GM18858 (cell line): Measurements from ENCODE around the gene TMSB15B.
"Not testable (repeated sequence)": the region's sequence is repeated elsewhere in the genome, so short reads cannot be mapped to it uniquely, and the experiment has no call there.

Source experiments
- ATAC-seq: cut with Tn5 transposase; IDR thresholded peaks from one replicate; pipeline ENCODE4 v1.9.1; 2021; ENCODE audit not compliant: unreplicated experiment

The TMSB15B gene

DNA sequence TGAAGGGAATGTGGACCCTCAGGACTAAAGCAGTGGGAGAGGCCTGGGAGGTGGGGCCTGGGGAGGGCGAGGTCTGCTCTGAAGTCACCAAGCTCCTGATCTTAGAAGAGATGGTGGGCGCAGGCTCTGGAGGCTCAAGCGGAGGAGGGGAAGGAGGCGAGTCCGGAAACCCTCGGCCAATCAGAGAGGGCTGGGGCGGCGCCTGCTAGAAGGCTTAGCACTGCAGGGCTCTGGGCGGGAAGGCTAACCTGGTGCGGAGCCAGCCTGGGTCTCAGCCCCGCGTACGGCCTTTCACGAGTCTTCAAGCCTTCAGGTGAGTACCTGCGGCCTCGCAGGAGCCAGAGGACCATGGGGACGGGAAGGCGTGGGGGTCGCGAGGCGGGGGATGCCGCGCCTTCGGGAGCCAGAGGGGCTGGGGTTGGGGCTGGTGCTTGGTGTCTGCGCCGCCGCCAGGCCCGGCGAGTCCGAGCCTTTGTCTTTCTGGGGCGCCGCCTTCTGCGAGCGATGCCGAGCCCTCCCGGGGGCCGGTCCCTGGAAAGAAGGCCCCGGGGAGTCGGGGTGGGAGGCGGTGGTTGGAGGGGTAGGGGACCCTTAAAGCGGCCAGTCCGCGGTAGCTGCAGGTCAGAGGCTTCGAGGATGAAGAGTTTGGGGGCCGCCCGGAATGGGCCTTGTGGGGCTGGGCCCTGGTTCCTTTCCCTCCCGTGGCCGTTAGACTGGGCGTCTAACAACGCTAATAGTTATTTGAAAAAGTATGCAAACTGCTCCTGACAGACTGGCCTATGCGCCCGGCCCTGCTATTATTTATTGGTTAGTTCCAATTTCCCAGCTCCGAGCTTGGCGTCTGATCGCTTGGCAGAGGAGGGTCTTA, at the start of gene TMSB15B:
Gene TMSB15B, plus strand, starts transcription at position 217 of the 868 bp plus-strand sequence.
- peak; percentile 87 for ATAC-seq

DNA sequence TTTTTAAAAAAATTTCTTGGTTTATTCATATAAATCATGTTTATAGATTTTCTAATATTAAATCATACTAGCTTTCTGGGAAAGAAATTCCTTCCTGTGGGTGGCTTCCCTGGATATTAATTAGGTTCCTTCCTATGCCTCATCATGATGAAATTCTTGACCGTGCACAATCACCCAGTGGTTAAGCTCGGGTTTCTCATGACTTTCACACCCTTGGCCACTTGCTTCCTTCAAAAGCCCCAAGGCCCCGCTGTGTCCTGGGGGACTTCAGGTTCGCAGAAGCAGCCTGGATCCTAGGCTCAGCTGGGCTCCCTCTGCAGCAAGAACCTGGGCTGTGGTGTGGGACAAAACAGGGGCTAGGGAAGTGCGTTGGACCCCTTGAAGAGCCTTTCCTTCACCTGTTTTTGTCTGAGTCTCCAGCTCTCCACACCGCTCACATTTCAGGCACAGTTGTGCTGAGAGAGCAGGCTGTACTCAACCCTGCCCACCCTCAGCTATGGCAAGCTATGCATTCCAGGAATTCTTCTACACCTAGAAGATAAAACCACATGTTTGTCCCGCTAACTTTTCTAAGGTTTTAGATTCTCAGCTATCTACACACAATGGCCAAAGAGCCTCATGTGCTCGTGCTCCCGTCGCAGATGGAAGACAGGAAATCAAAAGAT, 48.9 kb upstream of the TMSB15B start:
- ATAC-seq, result no peak

DNA sequence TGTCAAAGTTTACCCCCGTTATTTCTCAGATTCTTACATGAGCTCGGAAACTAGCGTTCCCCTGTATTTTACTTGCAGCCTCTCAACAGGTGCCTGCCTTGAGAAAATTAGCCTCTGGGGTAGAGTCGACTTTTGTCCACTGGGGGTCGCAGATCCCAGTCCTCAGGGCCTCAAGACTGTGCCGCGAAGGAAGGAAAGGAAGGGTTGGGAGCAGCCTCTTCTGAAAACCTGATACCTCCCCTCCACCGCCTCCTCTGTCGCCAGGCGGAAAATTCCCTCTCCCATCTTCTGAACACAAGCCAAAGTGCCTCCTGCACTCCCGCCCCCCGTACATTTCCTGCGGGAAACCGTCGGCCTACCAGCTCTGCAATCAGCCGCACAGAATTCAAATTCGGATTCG, 44.4 kb upstream of the TMSB15B start:
- peak; percentile 26 for ATAC-seq

DNA sequence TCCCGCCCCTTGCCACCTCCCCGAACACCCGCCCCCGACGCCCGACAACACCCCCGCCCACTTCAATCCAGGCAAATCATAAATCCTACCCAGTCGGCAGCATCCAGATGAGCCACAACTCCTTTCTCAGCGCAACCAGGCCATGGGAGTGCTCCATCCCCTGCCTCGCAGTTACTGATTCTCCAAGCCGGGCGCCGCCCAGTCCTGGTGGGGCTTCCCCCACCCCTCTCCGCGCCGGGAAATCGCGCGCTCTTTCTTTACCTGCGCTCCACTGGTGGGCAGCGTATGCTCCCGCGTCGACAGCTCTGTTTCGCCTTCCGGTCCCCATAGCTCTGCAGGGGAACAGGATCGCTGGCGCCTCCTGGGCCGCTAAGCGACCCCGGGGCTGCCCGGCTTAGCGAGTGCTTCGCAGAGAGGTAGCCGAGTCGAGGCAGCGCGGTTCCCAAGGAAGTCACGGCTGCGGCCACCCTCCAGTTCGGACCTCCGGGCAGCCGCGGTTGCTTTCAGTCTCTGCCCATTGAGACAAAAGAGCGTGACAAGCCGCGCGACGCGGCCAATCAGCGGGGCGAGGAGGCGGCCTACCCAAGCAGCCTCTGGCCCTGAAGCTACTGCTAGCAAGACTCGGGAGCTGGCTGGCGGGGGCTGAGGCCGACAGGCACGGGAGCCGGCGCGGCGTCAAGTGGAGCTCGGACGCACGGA, 43.7 kb upstream of the TMSB15B start:
- peak; percentile 48 for ATAC-seq

DNA sequence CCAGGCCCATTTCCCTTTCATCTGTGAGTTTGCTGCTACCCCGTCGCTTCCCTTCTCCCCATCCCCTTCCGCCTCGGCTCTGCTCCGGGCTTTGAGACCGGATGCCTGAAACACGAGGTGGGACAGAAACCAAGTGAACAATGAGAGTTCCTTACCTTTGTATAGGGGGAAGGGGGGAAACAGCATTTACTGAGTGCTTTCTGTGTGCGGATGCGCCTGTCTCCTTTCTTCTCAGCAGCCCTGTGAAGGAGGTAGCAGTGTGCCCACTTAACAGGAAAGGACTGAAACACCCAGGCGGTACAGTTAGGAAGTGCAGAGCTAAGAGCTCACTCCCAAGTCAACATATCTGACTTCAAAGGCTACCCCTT, 43.2 kb upstream of the TMSB15B start:
- ATAC-seq, result peak; percentile 36

DNA sequence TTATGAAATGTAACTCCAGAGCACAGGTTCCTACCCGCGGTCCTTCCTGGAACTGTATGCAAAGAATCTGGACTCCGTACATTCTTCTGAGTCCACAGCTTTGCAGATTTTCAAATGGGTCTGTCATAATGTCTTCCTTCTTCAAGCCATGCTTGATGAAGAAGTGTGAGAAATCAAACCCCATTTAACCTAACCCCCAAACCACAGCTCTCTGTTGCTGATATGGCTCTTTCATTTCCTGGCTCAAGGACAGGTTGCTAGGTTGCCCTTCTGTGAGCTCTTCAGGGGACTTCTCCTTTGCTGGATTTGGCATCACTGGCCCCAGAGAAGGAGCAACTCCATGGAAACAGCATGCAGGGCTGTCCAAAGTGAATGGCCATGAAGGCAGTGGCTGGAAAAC, 41.9 kb upstream of the TMSB15B start:
- peak; percentile 49 for ATAC-seq

DNA sequence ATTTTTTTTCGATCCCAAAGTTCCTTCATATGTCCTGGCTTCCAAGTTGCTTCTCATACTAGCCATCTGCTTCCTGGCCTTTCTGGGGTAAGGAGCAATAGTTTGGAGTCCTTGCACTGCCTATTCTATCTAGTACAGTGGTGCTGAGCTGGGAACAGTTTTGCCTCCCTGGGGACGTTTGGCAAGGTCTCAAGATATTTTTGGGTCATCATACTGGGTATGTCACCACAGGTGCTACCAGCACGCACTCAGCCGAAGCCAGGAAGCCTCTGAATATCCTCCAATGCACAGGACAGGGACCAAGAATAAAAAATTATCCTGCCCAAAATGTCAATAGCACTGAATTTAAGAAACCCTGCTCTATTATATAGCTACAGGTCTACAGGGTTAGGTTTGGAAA, 35.4 kb upstream of the TMSB15B start:
- peak; percentile 83 for ATAC-seq

DNA sequence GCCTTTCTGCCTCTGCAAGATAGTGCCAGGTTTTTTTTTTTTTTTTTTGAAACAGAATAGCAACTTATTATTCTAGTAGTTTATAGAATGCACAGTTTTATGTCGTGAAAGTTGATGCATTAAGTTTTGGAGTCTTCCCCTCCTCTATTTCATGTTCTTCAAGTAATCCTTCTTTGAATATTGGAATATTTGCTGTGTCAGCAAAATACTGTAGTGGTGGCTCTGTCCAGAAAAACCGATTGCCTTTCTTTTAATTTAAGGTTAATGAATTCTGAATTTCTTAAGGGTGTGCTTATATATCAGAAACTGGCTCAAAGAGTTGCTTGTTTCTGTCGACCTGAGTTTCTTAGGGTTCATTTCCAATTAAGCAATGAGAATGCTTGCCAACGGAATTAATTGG, 34.8 kb upstream of the TMSB15B start:
- no peak for ATAC-seq

DNA sequence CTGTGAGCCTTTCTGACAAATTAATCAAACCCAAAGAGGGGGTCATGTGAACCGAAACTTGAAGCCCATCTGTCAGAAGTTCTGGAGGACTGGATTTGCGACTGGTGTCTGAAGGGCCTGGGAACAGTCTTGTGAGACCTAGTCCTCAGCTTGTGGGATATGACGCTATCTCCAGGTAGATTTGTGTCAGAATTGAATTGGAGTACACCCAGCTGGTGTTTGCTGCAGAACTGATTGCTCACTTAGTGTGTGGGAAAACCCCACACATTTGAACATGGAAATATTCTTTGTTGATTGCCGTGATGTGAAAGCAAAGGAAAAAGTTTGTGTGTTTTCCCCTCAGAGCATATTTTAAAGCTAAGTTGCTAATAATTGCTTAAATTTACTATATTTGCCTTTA, 30.3 kb upstream of the TMSB15B start:
- ATAC-seq, result peak; percentile 87

DNA sequence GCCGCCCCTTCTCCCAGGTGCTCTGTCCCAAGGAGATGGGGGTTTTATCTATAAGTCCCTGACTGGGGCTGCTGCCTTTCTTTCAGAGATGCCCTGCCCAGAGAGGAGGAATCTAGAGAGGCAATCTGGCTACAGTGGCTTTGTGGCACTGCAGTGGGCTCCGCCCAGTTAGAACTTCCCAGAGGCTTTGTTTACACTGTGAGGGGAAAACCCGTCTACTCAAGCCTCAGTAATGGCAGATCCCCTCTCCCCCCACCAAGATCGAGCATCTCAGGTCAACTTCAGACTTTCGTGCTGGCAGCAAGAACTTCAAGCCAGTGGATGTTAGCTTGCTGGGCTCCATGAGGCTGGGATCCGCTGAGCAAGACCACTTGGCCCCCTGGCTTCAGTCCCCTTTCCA, 22.2 kb upstream of the TMSB15B start:
- ATAC-seq, result not testable (repeated sequence)

DNA sequence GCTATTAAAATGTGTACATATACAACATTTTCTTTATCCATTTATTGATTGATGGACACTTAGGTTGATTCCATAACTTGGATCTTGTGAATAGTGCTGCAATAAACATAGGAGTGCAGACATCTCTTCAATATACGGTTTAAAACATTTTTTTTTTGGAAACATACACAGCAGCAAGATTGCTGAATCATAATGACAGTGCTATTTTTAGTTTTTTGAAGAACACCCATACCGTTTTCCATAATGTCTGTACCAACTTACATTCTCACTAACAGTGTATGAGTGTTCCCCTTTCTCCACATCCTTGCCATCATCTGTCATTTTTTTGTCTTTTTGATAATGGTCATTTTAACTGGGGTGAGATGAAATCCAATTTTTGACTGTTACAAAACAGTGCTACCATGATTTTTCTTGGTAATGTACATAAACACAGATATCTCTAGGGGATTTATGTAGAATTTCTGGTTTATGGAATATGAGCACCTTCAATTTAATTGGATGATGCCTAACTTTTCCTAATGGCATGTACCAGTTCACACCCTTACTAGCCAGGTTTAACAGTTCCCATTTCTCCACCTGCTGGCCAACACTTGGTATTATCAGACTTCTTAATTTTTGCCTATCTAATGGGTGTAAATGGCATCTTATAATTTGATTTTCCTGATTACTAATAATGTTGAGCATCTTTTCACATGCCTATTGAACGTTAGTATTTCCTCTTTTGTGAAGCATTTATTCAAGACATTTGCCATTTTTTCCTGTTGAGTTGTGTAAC, 21.0 kb upstream of the TMSB15B start:
- peak; percentile 80 for ATAC-seq

DNA sequence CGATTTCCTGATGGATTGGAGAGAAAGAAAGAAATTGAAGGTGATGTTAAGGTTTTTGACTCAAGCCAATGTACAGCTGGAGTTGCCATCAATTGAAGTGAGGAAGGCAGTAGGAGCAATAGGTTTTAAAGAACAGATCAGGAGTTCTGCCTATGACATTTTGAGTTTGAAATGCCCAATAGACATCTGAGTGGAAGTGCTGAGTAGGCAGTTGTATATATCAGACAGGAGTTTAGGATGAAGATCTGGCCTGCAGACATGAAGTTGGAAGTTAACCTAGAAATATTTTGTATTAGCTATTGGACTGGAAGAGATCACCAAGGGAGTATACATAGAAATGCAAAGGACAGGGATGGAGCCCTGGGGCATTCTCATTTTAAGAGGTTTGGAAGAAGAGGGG, 12.9 kb upstream of the TMSB15B start:
- no peak for ATAC-seq

DNA sequence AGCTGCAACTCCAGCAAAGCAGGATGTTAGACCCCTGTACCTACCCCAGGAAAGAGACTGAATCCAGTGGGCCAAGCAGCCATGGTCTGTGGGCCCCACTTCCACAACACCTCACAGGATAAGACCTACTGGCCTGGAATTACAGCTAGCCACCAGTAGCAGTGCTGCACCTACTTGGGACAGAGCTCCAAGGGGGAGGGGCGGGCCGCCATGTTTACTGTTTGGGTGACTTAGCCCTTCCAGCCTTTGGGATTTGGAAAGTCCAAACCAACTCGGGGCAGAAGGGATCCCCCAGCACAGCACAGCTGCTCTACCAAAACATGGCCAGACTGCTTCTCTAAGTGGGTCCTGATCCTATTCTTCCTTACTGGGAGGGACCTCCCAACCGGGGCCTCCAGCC, 9.1 kb upstream of the TMSB15B start:
- no peak for ATAC-seq

DNA sequence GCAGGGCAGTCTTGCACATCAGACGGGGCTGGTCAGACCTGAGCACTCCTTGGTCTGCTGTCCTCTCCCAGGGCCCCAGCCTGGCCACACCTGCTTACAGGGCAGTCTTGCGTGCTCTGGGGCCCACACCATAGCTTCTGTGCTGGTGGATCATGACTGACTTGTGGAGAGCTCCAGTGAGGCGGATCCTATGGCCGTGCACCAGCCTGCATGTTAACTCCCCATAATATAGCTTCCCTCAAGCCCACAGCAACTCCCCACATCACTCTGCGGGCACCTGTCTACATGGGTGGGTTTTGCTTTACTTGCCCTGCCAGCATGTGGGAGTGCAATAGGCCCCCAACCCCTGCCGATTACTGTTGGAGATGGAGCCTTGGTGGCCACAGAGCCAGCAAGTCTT, 8.2 kb upstream of the TMSB15B start:
- no peak for ATAC-seq

DNA sequence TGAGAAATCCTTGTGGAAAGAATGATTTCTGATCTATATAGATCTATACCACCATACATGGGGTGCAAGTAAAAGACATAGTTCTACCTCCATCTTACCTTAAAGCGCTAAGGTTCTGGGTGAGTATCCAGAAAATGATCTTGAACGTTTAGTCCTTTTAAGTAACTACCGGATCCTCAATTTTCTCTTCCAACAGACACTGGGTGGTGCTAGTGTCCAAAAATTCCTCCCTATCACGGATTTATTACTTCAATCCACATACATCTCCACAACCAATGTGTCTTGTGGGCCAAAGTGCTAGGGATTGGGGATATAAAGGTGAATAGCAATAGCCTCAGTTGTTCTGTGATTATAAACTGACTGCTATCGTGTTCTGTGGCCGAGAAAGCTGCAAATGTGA, 1.8 kb upstream of the TMSB15B start:
- not testable (repeated sequence) for ATAC-seq

DNA sequence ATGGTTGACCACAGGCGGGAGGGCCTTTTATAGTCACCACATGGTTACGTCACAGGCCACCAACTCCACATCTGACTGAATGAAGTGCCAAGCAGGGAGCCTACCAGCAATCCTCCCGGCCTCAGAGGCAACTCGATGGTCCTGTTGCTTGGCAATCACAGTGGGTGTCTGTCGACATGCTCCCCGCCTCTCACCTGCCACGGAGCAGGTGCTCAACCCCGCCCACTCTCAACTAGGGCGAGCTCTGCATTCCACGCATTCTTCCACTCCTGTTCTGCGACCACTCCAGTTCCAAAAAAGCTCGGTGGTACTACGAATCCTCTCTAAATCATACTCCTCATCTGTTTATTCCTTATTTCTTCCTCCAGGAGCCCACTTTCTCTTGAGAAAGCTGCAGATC, 21.1 kb downstream of the TMSB15B start:
- ATAC-seq, result not testable (repeated sequence)

DNA sequence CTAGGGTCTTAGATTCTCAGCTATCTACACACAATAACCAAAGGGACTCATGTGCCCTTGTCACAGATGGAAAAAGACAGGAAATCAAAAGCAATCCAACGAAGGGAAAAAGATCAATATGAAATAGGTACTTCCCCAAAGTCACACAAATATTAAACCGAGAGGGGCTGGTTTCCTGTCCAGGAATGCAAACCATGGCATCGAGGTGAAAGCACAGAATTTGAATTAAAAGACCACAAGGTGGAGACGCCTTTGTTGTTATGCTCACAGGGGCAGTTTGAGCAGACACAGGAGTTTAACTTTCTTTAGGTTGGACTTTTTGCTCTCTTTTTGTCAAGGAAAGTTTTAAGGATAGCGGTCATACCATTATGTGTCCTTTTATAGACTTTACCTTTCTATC, 36.8 kb downstream of the TMSB15B start:
- peak; percentile 69 for ATAC-seq

DNA sequence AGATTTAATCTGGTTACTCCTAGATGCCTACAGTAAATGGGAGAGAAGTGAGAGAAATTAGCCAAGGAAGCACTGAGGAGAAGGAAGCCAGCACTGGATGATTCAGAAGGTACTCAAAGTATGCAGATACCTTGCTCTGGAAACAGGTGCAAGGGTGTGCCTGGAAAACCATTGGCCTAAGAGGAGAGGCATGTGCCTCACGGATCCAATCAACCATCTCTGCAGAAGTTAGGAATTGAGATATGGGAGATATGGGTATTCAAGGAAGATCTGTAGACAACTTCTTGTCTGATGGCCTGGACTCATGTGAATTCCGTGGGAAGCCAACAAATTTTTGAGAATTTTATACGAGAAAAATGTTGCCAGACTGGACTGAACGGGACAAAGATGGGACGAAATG, 46.4 kb downstream of the TMSB15B start:
- ATAC-seq, result no peak

DNA sequence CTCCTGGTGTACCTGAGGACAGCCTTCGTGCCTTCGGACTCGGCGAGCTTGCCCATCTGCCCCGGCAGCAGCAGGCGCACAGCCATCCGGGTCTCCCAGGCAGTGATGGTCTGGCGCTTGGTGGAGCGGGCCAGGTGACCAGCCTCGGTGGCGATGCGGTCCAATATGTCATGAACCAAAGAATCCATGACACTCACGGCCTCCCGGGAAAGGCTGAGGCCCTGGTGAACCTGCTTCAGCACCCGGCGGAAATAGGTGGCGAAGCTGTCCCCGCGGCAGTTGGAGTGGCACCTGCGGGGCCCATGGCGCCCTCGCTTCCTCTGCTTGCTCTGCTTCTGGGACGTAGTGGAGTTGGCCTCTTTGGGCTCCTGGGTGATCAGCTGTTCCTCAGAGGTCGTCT, 50.7 kb downstream of the TMSB15B start:
- no peak for ATAC-seq

DNA sequence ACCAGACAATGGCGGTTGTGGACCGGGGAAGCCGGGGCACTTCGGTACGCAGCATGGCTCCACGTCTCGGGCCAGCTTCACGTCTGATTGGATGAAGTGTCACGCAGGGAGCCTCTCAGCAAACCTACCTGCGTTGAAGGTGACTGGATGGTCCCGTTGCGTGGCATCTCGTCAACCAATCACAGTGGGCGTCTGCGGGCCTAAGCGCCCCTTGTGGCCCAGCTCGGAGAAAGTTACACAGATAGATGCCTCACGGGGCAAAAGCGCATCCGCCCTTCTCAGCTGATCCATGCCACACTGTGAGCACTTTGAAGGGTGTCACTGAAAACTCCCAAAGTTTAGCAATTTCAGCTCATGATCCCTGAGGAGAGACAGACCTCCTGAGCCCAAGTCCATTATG, 51.2 kb downstream of the TMSB15B start, which contains the start of gene H2BW1:
Gene H2BW1, minus strand, starts transcription at position 103 of the 400 bp plus-strand sequence. CDS start 132 bp downstream, outside the sequence.
- ATAC-seq, result no peak

DNA sequence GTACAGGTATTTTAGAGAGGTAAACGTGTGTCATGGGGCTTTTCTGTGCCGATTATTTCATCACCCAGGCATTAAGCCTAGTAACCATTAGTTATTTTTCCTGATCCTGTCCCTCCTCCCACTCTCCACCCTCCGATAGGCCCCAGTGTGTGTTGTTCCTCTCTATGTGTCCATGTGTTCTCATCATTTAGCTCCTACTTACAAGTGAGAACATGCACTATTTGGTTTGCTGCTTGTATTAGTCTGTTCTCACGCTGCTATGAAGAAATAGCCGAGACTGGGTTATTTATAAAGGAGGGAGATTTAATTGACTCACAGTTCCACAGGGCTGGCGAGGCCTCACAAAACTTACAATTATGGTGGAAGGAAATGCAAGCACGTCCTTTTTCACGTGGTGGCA, 53.1 kb downstream of the TMSB15B start:
- not testable (repeated sequence) for ATAC-seq
